ENCODE measurements around the gene UNG. TPM values are rescaled to one million over a fixed set of nuclear protein-coding genes. Genes with fewer than 3 reads are reported as not detected.

Gene UNG
- total and polyA plus RNA-seq, 2 of the 8 experiments (the other 6 are each of a cell fraction or from before 2014, with no cell fraction given): 71.6 to 163 TPM

DNA sequence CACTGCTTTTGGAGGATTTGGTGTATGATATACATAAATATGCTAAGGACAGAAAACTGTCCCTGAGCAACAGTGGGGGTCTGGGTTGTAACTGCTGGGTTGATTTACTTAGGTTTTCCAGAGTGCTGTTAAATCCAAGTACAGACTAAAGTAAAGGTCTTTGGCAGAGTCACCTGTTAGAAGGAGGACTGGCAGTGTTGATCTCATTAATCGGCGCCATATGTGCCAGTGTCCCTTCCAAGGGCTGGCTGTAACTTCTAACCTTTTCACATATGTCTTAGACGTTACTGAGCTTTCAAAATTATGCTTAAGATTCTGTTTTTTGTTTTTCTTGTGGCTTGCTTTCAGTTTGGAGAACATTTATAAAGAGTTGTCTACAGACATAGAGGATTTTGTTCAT lies 5.1 kb downstream of the UNG start:
- Histone ChIP-seq H3K4me1 (replicated peaks in 1 of 4; ENCODE audit: control insufficient read depth in 3 of 4, insufficient read depth in 4 of 4, low read length in 3 of 4) (no peaks in the 10 kb centered on the region), H4K20me1 (replicated peaks in 1 of 2; ENCODE audit: control insufficient read depth in 1 of 2, insufficient read depth in 2 of 2, low read length in 2 of 2) (peaks cover 0 to 9% of the 10 kb centered on the region in 2 experiments), H2BK15ac (ENCODE audit: low read length) (no peak overlapping the region), H2AFZ (ENCODE audit: low read length) (no peak overlapping the region), H3K79me2 (ENCODE audit: control insufficient read depth in 1 of 2, insufficient read depth in 2 of 2, low read length in 2 of 2) (peaks cover 0 to 25% of the 10 kb centered on the region in 2 experiments; a peak in 2 of 4 replicates), H2BK5ac (ENCODE audit: low read depth, low read length) (no peak overlapping the region), H2BK20ac (ENCODE audit: low read length) (no peak overlapping the region), H3K9me3 (ENCODE audit: insufficient read depth in 2 of 2, low read depth in 1 of 2, low read length in 1 of 2) (no peaks in the 10 kb centered on the region), H3K27me3 (replicated peaks in 1 of 4; ENCODE audit: control insufficient read depth in 3 of 4, extremely low read depth in 1 of 4, insufficient read depth in 3 of 4, low read length in 3 of 4) (no peaks in the 10 kb centered on the region), H3K23me2 (ENCODE audit: low read depth, low read length) (peaks cover 6% of the 10 kb centered on the region), H3K23ac (ENCODE audit: insufficient read length) (no peak overlapping the region), H2AK5ac (ENCODE audit: low read depth, low read length) (no peak overlapping the region), H3K27ac (ENCODE audit: low read depth, low read length) (no peak overlapping the region), H2BK12ac (ENCODE audit: low read depth, low read length) (no peak overlapping the region), H3K18ac (ENCODE audit: extremely low read depth, low read length) (no peak overlapping the region), H3K4me2 (ENCODE audit: insufficient read depth in 1 of 2, low read depth in 2 of 2, low read length in 2 of 2) (no peak overlapping the region), H2BK120ac (replicated peaks; ENCODE audit: low read depth, low read length) (no peak overlapping the region), H3K14ac (ENCODE audit: insufficient read length) (no peak overlapping the region), H4K8ac (ENCODE audit: extremely low read depth, insufficient read depth, low read length) (no peak overlapping the region), H3K9ac (replicated peaks in 1 of 4; ENCODE audit: extremely low read depth in 1 of 4, low read depth in 3 of 4, low read length in 3 of 4) (no peak overlapping the region), H3K79me1 (ENCODE audit: low read depth, low read length) (no peaks in the 10 kb centered on the region), H3K4me3 (ENCODE audit: extremely low read depth in 1 of 4, insufficient read depth in 2 of 4, low read depth in 3 of 4, low read length in 4 of 4) (no peak overlapping the region), H4K91ac (replicated peaks; ENCODE audit: insufficient read length, low read length) (no peak overlapping the region), H3K36me3 (ENCODE audit: control insufficient read depth in 2 of 4, insufficient read depth in 4 of 4, low read length in 3 of 4) (peaks cover 42 to 82% (median 68%) of the 10 kb centered on the region in 4 experiments), H3K56ac (replicated peaks; ENCODE audit: insufficient read length, low read depth, low read length) (no peak overlapping the region), H4K5ac (ENCODE audit: insufficient read length, low read depth, low read length) (no peak overlapping the region), H3K4ac (replicated peaks; ENCODE audit: insufficient read length, low read depth, low read length) (no peak overlapping the region)
- 90% methylated on average over 3 of the region's 3 CpGs; no CpG with 5 or more reads in 1 of the 2 experiments for WGBS, 2 experiments (ENCODE audit: extremely low coverage in 1 of 2, insufficient coverage in 1 of 2, insufficient read length in 1 of 2, insufficient replicate concordance in 2 of 2, low coverage in 1 of 2, low lambda C conversion rate in 2 of 2, missing lambda C conversion rate in 1 of 2)
- FAIRE-seq (no peak), DNase-seq (ENCODE audit: low read depth in 1 of 2, low spot score in 2 of 2) (no peak)
- TF ChIP-seq TBP (IDR thresholded peaks at IDR 0.05; ENCODE audit: low read depth, low read length) (no peak), POLR2A (IDR thresholded peaks at IDR 0.05; ENCODE audit: control extremely low read depth in 1 of 2, low read depth in 2 of 2, low read length in 2 of 2) (no peak), RNF2 (IDR thresholded peaks at IDR 0.05; ENCODE audit: borderline replicate concordance, low read depth, low read length, missing control alignments, poor library complexity, severe bottlenecking) (no peak), CHD2 (IDR thresholded peaks at IDR 0.05; ENCODE audit: low read length) (no peak), EP300 (IDR thresholded peaks at IDR 0.05; ENCODE audit: borderline replicate concordance in 1 of 2, low read depth in 2 of 2, low read length in 2 of 2) (no peak), BCL11A (IDR thresholded peaks at IDR 0.05; ENCODE audit: low read depth in 2 of 2, low read length in 2 of 2) (no peak), BACH1 (IDR thresholded peaks at IDR 0.05; ENCODE audit: low read length) (no peak), CTCF (IDR thresholded peaks at IDR 0.05; ENCODE audit: control extremely low read depth in 1 of 3, insufficient read depth in 1 of 3, low read depth in 1 of 3, low read length in 3 of 3) (no peak), SAP30 (IDR thresholded peaks at IDR 0.05; ENCODE audit: insufficient read depth, insufficient replicate concordance, low read length) (no peak), CBX8 (IDR thresholded peaks at IDR 0.05; ENCODE audit: borderline replicate concordance, low read depth, low read length) (no peak)
- ChIA-PET POLR2A (ENCODE audit: partially characterized antibody) (interaction anchor here (0.7 to 1.6 kb wide), 4 partner anchors 9 to 229 kb away, joined by 3 to 4 read pairs (median 3); no protein-coding TSS in a partner anchor), CTCF (ENCODE audit: partially characterized antibody) (interaction anchor here (0.6 to 1.2 kb wide), 3 partner anchors 8 to 118 kb away, joined by 3 to 5 read pairs (median 4); no protein-coding TSS in a partner anchor)
